Mammary epithelial cell (primary cell): ENCODE data around the gene STRN.

Source experiments
- EZH2 ChIP-seq: IDR thresholded peaks from 2 replicates; pipeline ENCODE4 v1.6.1; 2012; ENCODE audit warnings: low read length, inconsistent platforms, borderline replicate concordance
- TF ChIP-seq, protein P1 (sequence below), 2 donors: IDR thresholded peaks in 1 of 2; conservative IDR thresholded peaks in 1 of 2; 2 replicates each; pipeline ENCODE4 v1.5.1; 2011 to 2012; ENCODE audit warnings: inconsistent platforms in 2 of 2, low read length in 2 of 2, mild to moderate bottlenecking in 2 of 2, control low read depth in 1 of 2, low read depth in 1 of 2; ENCODE audit not compliant: insufficient read depth in 1 of 2; ENCODE audit errors: extremely low read depth in 1 of 2

DNA sequence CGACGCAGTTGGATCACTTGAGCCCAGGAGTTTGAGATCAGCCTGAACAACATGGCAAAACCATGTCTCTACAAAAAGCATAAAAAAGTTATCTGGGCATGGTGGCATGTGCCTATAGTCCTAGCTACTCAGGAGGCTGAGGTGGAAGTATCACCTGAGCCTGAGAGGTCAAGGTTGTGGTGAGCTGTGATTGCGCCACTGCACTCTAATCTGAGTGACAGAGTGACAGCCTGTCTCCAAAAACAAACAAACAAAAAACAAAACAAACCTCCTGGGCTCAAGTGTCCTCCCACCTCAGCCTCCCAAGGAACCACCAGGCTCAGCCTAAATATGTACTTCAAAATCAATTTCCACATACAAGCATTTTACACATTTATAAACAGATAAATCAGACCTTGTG lies 83.8 kb downstream of the STRN start:
- TF ChIP-seq, protein P1, sequence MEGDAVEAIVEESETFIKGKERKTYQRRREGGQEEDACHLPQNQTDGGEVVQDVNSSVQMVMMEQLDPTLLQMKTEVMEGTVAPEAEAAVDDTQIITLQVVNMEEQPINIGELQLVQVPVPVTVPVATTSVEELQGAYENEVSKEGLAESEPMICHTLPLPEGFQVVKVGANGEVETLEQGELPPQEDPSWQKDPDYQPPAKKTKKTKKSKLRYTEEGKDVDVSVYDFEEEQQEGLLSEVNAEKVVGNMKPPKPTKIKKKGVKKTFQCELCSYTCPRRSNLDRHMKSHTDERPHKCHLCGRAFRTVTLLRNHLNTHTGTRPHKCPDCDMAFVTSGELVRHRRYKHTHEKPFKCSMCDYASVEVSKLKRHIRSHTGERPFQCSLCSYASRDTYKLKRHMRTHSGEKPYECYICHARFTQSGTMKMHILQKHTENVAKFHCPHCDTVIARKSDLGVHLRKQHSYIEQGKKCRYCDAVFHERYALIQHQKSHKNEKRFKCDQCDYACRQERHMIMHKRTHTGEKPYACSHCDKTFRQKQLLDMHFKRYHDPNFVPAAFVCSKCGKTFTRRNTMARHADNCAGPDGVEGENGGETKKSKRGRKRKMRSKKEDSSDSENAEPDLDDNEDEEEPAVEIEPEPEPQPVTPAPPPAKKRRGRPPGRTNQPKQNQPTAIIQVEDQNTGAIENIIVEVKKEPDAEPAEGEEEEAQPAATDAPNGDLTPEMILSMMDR (conservative IDR thresholded peaks at IDR 0.05 in 1 of 2, IDR thresholded peaks at IDR 0.05 in 1 of 2; ENCODE audit: extremely low read depth in 1 of 2, insufficient read depth in 1 of 2, low read depth in 1 of 2, low read length in 2 of 2) = no peak
- TF ChIP-seq EZH2 = no peak
